ENCODE data around the gene CFAP92. TPM values are rescaled to one million over a fixed set of nuclear protein-coding genes. Genes with fewer than 3 reads are reported as not detected.

CFAP92 gene
- total and polyA plus RNA-seq, 8 donors = 0.37 to 1.3 (median 0.46) TPM

Other genes starting within 250 kb of the CFAP92 start
- 10 to 100 TPM; 18.0 to 26.7 (median 22.3) TPM for gene ACAD9, start 114.5 kb downstream of the CFAP92 start, total RNA-seq
- gene ACAD9, start 114.5 kb downstream of the CFAP92 start, polyA plus RNA-seq = 10 to 100 TPM; 28.5 to 30.5 TPM
- under 1 TPM; 0.56 to 0.87 (median 0.67) TPM for gene EFCC1, start 7.2 kb upstream of the CFAP92 start, total RNA-seq
- 1 to 10 TPM; 2.2 to 6.1 TPM for gene EFCC1, start 7.2 kb upstream of the CFAP92 start, polyA plus RNA-seq
- gene GP9, start 66.7 kb upstream of the CFAP92 start, total RNA-seq = not detected
- gene GP9, start 66.7 kb upstream of the CFAP92 start, polyA plus RNA-seq = under 1 TPM in 1 of 2 donors, not detected in 1; 0.14 TPM
- 10 to 100 TPM in 2 of 6 donors, 1 to 10 TPM in 4; 7.2 to 18.7 (median 8.9) TPM for gene RAB43, start 127.7 kb upstream of the CFAP92 start, total RNA-seq
- 1 to 10 TPM; 4.7 to 9.4 TPM for gene RAB43, start 127.7 kb upstream of the CFAP92 start, polyA plus RNA-seq
- 10 to 100 TPM in 5 of 6 donors, 1 to 10 TPM in 1; 9.2 to 17.2 (median 14.6) TPM for gene ISY1, start 167.0 kb upstream of the CFAP92 start, total RNA-seq
- 10 to 100 TPM; 11.3 to 11.6 TPM for gene ISY1, start 167.0 kb upstream of the CFAP92 start, polyA plus RNA-seq
- gene CNBP, start 189.8 kb upstream of the CFAP92 start, total RNA-seq = 100 to 1,000 TPM; 169 to 277 (median 182) TPM
- 100 to 1,000 TPM; 178 to 258 TPM for gene CNBP, start 189.8 kb upstream of the CFAP92 start, polyA plus RNA-seq

All from pancreas (tissue), 8 donors.